ENCODE measurements around the gene PODXL.

DNA sequence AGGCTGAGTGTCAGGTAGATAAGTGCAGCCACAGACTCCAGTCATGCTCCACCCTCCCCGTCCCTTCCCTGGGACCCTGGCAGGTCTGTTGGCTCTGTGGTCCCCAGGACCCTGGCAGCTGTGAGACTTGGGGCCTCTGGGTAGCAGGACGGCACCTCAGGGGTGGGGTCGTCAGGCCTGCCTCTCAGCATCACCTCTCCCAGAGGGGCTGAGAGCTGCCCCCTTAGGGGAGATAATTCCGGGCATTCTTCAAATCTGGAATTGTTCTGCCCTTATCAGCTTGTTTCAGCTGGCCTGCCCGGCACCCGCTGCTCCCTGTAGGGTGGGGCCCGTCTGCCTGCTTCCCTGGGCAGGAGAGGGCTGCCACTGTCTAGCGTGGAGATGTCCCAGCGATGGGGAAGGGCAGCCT is 23.3 kb downstream of the PODXL start:
- 0 out of 2 replicates have a peak, but pooled peaks have one; percentile 24 for TF ChIP-seq GATA2 (IDR thresholded peaks at IDR 0.05; ENCODE audit: low read depth, low read length)
- TF ChIP-seq GATA3 (IDR thresholded peaks at IDR 0.05; ENCODE audit: low read depth, low read length) = no peak
